Activated CD4-positive, alpha-beta memory T cell treated with anti-CD3 and anti-CD28 coated beads, Interleukin-2, amount 10 ng/mL, durations not matched to agents 7 days and 5 days (primary cell): ENCODE data around the gene DNMBP. TPM values are rescaled to one million over a fixed set of nuclear protein-coding genes. Genes with fewer than 3 reads are reported as not detected.
A peak's percentile ranks its signal among the peaks of the same experiment; 100 is the strongest.
"Not testable (repeated sequence)": the region's sequence is repeated elsewhere in the genome, so short reads cannot be mapped to it uniquely, and the experiment has no call there.

Experiments used
- CTCF ChIA-PET: fragments of 350-600 bp; sonication (Branson Sonifier 250); formaldehyde crosslinking; loops from one replicate; lab custom pipeline; 2021; ENCODE audit warnings: antibody characterized with exemption, inconsistent platforms; lab: Charles Lee
- POLR2A ChIA-PET: fragments of 350-600 bp; sonication (Branson Sonifier 250); formaldehyde crosslinking; loops from one replicate; lab custom pipeline; 2021; ENCODE audit warnings: antibody characterized with exemption; lab: Charles Lee
- DNase-seq: peaks from one replicate; pipeline ENCODE4 v3.0.0-alpha.2; 2020
- H3K27ac Mint-ChIP-seq: one replicate; pipeline ENCODE4 v1.8.0; 2021; ENCODE audit warnings: mild to moderate bottlenecking, mixed read lengths
- H3K27me3 Mint-ChIP-seq: one replicate; pipeline ENCODE4 v1.8.0; 2021; ENCODE audit warnings: mixed read lengths
- H3K36me3 Mint-ChIP-seq: one replicate; pipeline ENCODE4 v1.8.0; 2021; ENCODE audit warnings: low read depth, mixed read lengths
- H3K4me1 Mint-ChIP-seq: one replicate; pipeline ENCODE4 v1.8.0; 2021; ENCODE audit warnings: mixed read lengths
- H3K4me3 Mint-ChIP-seq: one replicate; pipeline ENCODE4 v1.8.0; 2021; ENCODE audit warnings: mild to moderate bottlenecking, mixed read lengths
- H3K9me3 Mint-ChIP-seq: one replicate; pipeline ENCODE4 v1.8.0; 2021; ENCODE audit warnings: mixed read lengths
- total RNA-seq, 2 experiments: library from RNA; stranded (reverse); gene quantifications; one replicate each; pipeline ENCODE4 v1.2.3, GENCODE V29; 2021

DNMBP gene
- total RNA-seq, 2 experiments from 2014 or later: 4.8 to 5.1 TPM

DNA sequence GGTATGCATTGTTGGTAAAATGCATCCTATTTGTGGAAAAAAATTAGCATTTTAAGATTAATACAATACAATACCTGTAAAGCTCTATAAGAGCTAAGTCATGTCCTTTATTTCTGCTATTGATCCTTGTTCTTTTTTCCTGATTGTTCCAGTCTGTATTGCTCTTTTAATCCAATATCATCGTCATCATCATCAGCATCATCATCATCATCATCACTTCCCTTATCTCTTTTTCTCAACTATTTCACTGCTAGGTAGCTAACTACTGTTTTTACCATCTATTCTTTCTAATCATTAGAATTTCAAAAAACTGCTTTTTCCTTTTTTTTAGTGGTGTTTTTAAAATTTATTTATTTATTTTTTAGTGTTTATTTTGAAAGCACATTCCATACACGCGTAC lies 156.1 kb downstream of the DNMBP start:
- Mint-ChIP-seq H3K4me1 (no peaks in the 10 kb centered on the region), H3K36me3 (no peaks in the 10 kb centered on the region), H3K9me3 (no peaks in the 10 kb centered on the region), H3K27ac (no peak overlapping the region), H3K4me3 (no peak overlapping the region), H3K27me3 (peaks cover 6% of the 10 kb centered on the region)
- DNase-seq: no peak
- POLR2A ChIA-PET: no interaction called here
- CTCF ChIA-PET: interaction anchor here (0.6 to 12.7 kb wide), 4 partner anchors 9 to 192 kb away, joined by 3 to 163 read pairs (median 4); no protein-coding TSS in a partner anchor

DNA sequence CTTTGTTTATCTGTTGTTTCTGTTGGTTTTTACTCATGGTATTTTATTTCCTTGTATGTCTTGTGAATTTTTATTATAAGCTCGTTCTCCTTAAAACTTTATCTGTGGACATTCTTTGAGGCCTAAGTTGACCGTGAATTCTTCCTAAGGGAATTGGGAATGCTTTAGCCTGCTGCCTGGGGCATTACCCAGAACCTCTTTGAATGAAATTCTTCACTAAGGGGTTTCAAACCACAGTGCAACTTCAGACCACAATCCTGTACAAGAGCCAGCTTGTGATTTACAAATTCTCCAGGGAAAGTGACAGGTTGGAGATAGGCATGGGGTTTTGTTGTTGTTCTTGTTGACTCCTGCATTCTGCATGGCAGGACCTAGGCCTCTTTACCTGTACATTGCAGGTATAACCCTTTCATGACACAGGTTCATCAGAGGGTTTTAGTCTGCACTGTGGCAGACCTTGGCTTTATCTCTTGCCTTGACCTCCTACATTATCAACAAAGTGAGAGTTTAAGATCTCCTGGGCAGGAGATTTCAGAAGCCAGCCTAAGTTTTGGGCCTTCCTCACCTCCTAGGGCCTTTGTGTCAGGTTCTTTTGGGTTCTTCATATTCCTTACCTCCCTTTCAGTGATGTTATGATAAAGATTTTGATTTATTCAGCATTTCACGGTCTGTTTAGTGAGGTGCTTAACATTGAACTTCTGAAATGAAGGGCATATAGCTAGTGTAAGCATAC lies 157.1 kb downstream of the DNMBP start:
- Mint-ChIP-seq H3K4me3 (no peak overlapping the region), H3K9me3 (no peaks in the 10 kb centered on the region), H3K27me3 (peaks cover under 1% of the 10 kb centered on the region), H3K27ac (no peak overlapping the region), H3K36me3 (no peaks in the 10 kb centered on the region), H3K4me1 (no peaks in the 10 kb centered on the region)
- CTCF ChIA-PET: interaction anchor here (0.6 to 12.7 kb wide), 4 partner anchors 18 to 193 kb away, joined by 3 to 163 read pairs (median 4); partner anchors contain the start of gene DNMBP
- POLR2A ChIA-PET: no interaction called here
- no peak for DNase-seq

DNA sequence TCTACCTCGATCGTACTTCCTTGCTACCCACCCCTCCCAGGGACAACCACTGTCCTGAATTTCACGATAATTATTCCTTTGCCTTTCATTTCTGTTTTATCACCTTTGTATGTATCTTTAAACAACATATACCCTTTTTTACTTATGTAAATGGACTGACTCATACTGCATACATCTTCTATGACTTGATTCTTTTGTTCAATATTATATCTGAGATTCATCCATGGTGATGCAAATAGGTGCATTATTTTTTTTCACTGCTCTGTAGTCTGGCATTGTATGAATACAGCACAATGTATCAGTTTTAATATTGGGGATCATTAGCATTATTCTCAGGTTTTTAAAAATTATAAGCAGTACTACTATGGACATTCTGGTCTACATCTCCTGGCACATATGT lies 157.9 kb downstream of the DNMBP start:
- ChIA-PET POLR2A (no interaction called here), CTCF (interaction anchor here (0.6 to 12.7 kb wide), 4 partner anchors 18 to 193 kb away, joined by 3 to 163 read pairs (median 5); partner anchors contain the start of gene DNMBP)
- Mint-ChIP-seq H3K27me3 (no peaks in the 10 kb centered on the region), H3K9me3 (no peaks in the 10 kb centered on the region), H3K27ac (no peak overlapping the region), H3K4me3 (no peak overlapping the region), H3K36me3 (no peaks in the 10 kb centered on the region), H3K4me1 (no peaks in the 10 kb centered on the region)
- DNase-seq: no peak

DNA sequence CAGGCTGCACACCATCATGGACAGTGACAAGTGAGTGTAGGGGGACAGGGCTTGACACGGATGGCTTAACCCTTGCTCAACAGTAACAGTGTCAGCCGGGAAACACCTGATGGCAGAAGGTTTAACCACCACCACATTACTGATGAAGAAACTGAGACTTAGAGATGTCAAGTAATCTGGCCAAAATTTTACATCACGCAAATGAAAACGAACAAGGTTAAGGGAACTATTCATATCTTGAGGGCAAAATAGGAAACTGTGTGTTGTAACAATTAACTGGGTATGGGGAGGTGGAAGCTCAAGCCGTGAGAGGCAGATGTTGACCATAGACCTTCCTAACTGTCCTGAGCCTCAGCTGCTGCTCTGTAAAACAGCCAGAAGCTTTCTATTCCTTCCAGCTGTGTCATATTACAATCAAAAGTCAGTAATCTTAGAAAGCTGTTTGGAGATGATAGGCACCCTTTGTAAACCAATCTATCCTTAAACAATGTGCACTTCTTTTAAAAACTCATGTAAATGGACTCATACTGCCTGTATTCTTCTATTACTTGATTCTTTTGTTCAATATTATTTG lies 158.9 kb downstream of the DNMBP start:
- no peak for DNase-seq
- POLR2A ChIA-PET: no interaction called here
- H3K4me3 Mint-ChIP-seq: no peak overlapping the region
- no peak overlapping the region for H3K27ac Mint-ChIP-seq
- H3K4me1 Mint-ChIP-seq: peaks cover 5% of the 10 kb centered on the region
- no peaks in the 10 kb centered on the region for H3K36me3 Mint-ChIP-seq
- CTCF ChIA-PET: interaction anchor here (1.8 to 12.7 kb wide), 2 partner anchors 159 to 194 kb away, joined by 5 to 163 read pairs; partner anchors contain the start of gene DNMBP
- H3K27me3 Mint-ChIP-seq: no peaks in the 10 kb centered on the region
- H3K9me3 Mint-ChIP-seq: no peaks in the 10 kb centered on the region

DNA sequence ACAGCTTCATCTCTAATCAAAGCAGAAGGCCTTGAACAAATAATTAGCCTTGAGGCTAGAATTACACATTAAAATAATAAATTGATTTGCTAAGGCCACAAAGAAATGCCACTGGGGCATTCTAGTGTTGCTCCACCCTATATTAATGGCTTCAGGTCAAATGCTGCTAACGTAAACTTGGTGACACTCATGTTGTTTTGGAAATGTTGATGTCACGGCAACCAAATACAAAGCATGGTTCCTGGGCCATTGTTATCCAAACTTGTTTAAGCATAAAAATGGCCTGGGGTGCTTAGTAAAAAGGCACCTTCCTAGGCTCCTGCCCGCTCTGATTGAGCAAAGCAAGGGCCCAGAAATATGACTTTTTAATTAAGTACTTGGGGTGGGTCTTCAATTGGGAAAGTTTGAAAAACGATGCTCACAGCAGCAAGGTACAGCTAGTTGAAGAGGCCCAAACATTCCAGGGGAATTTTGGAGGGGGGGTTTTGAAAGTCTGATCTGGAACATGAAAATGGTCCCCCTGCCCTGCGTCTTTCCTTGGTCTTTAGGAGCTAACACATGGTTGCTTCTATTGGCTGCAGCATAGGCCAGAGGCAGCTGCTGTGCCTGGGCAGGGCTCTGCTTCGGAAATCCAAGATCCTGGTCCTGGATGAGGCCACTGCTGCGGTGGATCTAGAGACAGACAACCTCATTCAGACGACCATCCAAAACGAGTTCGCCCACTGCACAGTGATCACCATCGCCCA lies 159.6 kb downstream of the DNMBP start:
- peaks cover 7% of the 10 kb centered on the region for H3K4me1 Mint-ChIP-seq
- DNase-seq: no peak

DNA sequence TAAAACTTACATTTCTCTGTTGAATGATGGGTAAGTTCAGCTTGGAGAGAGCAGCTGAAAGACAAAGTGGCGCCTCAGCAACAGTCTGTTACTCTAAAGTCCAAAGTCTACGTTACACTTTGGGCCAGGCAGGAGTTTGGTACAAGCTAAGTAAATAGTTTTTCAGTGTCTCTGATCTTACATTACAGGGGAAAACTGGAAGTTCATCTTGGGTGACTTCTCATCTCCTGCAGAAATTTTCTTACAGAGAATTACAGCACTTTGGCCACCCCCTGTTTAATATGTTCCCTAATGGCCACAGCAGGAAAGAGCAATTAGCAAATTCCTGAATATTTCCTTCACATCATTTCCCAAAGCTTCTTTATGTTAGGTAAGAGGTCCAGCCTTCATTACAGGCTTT lies 160.2 kb downstream of the DNMBP start:
- no peak overlapping the region for H3K4me3 Mint-ChIP-seq
- H3K27me3 Mint-ChIP-seq: no peaks in the 10 kb centered on the region
- no peaks in the 10 kb centered on the region for H3K9me3 Mint-ChIP-seq
- no peaks in the 10 kb centered on the region for H3K36me3 Mint-ChIP-seq
- no peak overlapping the region for H3K27ac Mint-ChIP-seq
- ChIA-PET CTCF (interaction anchor here (0.7 to 12.7 kb wide), 2 partner anchors 11 to 196 kb away, joined by 6 to 163 read pairs; no protein-coding TSS in a partner anchor), POLR2A (no interaction called here)
- H3K4me1 Mint-ChIP-seq: peaks cover 7% of the 10 kb centered on the region
- no peak for DNase-seq

More for the DNA sequence above, 159.6 kb downstream of the DNMBP start:
- Mint-ChIP-seq H3K9me3 (no peaks in the 10 kb centered on the region), H3K4me3 (no peak overlapping the region), H3K36me3 (no peaks in the 10 kb centered on the region), H3K27me3 (no peaks in the 10 kb centered on the region), H3K27ac (no peak overlapping the region)
- ChIA-PET CTCF (interaction anchor here (1.8 to 12.7 kb wide), 2 partner anchors 159 to 195 kb away, joined by 5 to 163 read pairs; partner anchors contain the start of gene DNMBP), POLR2A (no interaction called here)

DNA sequence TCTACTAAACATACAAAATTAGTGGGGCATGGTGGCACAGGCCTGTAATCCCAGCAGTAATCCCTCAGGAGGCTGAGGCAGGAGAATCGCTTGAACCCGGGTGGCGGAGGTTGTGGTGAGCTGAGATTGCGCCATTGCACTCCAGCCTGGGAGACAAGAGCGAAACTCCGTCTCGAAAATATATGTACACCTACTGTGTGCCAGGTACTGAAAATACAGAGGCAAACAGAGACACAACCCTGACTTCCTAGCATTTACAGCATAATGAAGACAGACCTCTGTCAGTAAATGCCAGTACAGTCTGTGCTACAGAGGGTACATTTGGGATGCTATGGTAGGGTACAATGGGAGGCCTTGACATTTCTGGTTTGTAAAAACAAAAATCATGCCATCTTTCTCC lies 160.7 kb downstream of the DNMBP start:
- ChIA-PET CTCF (interaction anchor here (0.6 to 12.7 kb wide), 3 partner anchors 11 to 196 kb away, joined by 3 to 163 read pairs (median 6); no protein-coding TSS in a partner anchor), POLR2A (no interaction called here)
- Mint-ChIP-seq H3K27me3 (no peaks in the 10 kb centered on the region), H3K36me3 (no peaks in the 10 kb centered on the region), H3K9me3 (no peaks in the 10 kb centered on the region), H3K4me3 (no peak overlapping the region), H3K27ac (no peak overlapping the region), H3K4me1 (peaks cover 9% of the 10 kb centered on the region)
- no peak for DNase-seq

DNA sequence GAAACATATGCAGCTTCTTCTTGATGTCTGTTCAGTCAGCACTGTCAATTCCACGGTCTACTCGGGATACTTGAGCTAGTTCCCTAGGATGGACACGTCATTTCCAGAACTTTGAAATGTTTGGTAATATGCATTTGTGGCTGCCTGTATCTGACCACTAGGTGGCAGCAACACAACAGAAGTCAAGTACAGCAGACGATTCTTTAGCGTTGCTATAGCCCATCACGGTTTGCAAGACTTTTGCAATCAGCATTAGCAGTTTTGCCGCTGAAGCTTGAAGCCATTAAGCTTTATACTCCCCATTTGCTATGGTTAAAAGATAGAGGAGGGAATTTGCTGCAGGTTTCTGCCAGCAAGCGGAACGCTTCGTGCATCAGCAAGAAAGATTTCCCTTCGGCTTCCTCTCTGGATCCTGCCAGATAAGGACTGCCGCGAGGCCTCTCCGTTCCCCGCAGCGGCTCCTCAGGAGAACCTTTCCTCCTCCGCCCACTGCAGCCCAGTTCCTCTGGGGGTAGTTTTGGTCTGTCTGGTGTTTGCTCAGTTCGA lies 163.8 kb downstream of the DNMBP start:
- POLR2A ChIA-PET: interaction anchor here (1.0 to 2.1 kb wide), 2 partner anchors 163 to 200 kb away, joined by 7 to 9 read pairs; partner anchors contain the start of gene DNMBP

DNA sequence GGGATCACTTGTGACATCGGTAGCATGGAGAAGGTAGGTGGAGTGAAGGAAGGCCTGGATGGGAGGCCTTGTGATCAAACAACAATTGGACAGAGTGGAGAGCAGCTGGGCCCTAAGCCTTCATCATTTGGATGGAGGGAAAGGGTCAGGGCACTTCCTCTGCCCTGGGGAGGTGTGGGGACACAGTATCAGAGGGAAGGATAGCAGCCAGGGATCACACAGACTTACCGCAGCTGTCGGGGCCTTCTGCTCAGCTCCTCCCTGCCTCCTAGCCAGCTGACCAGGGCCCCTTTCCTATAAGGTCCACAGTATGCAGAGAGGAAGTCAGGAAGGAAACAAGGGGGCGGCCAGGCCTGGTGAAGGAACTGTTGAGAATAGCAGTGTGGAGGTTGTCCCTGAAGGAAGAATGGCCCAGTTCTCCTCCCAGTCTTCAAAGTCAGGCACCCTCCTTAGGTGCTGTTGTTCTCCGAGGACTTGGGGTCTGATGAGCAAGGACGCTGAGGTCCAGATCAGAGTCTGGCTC lies 165.3 kb downstream of the DNMBP start:
- Mint-ChIP-seq H3K36me3 (no peaks in the 10 kb centered on the region), H3K27ac (no peak overlapping the region), H3K4me3 (no peak overlapping the region), H3K9me3 (no peaks in the 10 kb centered on the region), H3K4me1 (peaks cover 9% of the 10 kb centered on the region), H3K27me3 (no peaks in the 10 kb centered on the region)
- POLR2A ChIA-PET: no interaction called here
- DNase-seq: no peak
- CTCF ChIA-PET: interaction anchor here (1.2 to 12.7 kb wide), 10 partner anchors 9 to 330 kb away, joined by 3 to 163 read pairs (median 6); no protein-coding TSS in a partner anchor

More for the DNA sequence above, 163.8 kb downstream of the DNMBP start:
- Mint-ChIP-seq H3K9me3 (no peaks in the 10 kb centered on the region), H3K36me3 (no peaks in the 10 kb centered on the region), H3K27ac (no peak overlapping the region), H3K27me3 (no peaks in the 10 kb centered on the region), H3K4me3 (peak overlapping the region; percentile 11), H3K4me1 (peaks cover 9% of the 10 kb centered on the region)
- CTCF ChIA-PET: interaction anchor here (0.7 to 12.7 kb wide), 38 partner anchors 9 to 410 kb away, joined by 3 to 163 read pairs (median 4); partner anchors contain the start of gene DNMBP
- peak; percentile 75 for DNase-seq

DNA sequence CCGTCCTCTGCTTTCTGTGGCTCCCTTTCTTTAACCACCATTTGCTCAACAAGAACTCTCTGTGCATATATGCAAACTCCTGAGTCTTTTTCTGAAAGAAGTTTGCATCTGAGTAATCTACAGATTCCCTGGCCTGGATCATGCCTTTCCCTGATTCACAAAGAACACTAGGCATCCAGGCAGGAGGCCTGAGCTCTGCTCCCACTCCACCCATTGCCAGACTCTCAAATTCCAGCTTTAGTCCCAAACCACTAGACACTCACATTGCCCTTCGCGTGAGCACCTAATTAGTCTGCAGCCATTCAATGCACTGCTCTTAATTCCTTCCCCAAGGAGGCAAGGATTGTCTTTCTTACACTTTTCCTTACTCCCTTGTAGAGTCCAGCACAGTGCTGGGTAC lies 166.4 kb downstream of the DNMBP start:
- H3K36me3 Mint-ChIP-seq: no peaks in the 10 kb centered on the region
- H3K27me3 Mint-ChIP-seq: no peaks in the 10 kb centered on the region
- H3K9me3 Mint-ChIP-seq: no peaks in the 10 kb centered on the region
- CTCF ChIA-PET: interaction anchor here (1.2 to 12.7 kb wide), 3 partner anchors 39 to 202 kb away, joined by 3 to 163 read pairs (median 4); no protein-coding TSS in a partner anchor
- no peak overlapping the region for H3K4me3 Mint-ChIP-seq
- no peak for DNase-seq
- POLR2A ChIA-PET: no interaction called here
- H3K4me1 Mint-ChIP-seq: peaks cover 9% of the 10 kb centered on the region
- no peak overlapping the region for H3K27ac Mint-ChIP-seq

DNA sequence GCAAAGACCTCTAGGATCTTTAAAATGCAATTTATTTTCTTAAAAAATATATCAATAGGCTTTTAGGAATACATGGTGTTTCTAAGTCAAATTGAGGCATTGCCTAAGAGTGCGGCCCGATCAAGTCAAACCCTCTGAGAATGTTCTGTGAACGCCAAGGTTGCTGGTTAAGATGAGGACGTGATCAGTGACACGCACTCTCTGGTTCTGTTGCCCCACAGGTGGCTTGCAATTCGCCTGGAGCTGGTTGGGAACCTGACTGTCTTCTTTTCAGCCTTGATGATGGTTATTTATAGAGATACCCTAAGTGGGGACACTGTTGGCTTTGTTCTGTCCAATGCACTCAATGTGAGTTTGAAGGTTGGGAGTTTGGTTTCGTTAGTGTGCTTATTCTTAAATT lies 168.0 kb downstream of the DNMBP start:
- ChIA-PET POLR2A (no interaction called here), CTCF (no interaction called here)
- H3K4me3 Mint-ChIP-seq: no peak overlapping the region

DNA sequence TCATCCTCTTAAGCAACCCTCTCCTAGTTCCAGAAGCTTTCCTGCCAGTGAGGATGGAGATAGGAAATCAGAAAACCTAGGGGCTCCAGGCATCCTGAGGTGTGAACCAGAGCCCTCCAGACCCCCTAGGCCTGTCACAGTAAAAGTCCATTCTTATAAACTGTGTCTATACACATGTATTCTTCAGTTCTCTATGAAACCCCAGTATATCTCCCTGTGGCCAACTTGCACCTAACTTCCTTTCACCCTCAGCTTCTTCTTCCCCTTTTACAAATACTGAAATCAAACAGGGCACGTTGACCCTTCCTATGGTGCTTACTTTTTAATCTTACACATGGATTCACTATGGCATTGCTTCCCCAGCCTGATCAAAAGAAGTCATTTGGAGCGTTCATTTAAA lies 168.9 kb downstream of the DNMBP start:
- H3K27ac Mint-ChIP-seq, H3K4me3 Mint-ChIP-seq, H3K9me3 Mint-ChIP-seq, POLR2A ChIA-PET, H3K36me3 Mint-ChIP-seq, H3K4me1 Mint-ChIP-seq, CTCF ChIA-PET, H3K27me3 Mint-ChIP-seq, DNase-seq: not testable (repeated sequence)

More for the DNA sequence above, 168.0 kb downstream of the DNMBP start:
- H3K27ac Mint-ChIP-seq: no peak overlapping the region
- no peak for DNase-seq
- no peaks in the 10 kb centered on the region for H3K36me3 Mint-ChIP-seq
- H3K9me3 Mint-ChIP-seq: no peaks in the 10 kb centered on the region
- no peaks in the 10 kb centered on the region for H3K27me3 Mint-ChIP-seq
- peaks cover 9% of the 10 kb centered on the region for H3K4me1 Mint-ChIP-seq
